H1 (cell line): ENCODE results near the gene PPP1R2. TPM values are rescaled to one million over a fixed set of nuclear protein-coding genes. Genes with fewer than 3 reads are reported as not detected.

Experiments
- CTCF ChIA-PET: fragments of 300-600 bp; sonication (Branson Sonifier 250); formaldehyde crosslinking; loops from one replicate; lab custom pipeline; 2021; ENCODE audit not compliant: partially characterized antibody; lab: Charles Lee
- POLR2A ChIA-PET: fragments of 300-600 bp; sonication (Branson Sonifier 250); formaldehyde crosslinking; loops from one replicate; lab custom pipeline; 2021; ENCODE audit warnings: inconsistent platforms; ENCODE audit not compliant: partially characterized antibody; lab: Charles Lee
- DNase-seq, 2 experiments: peaks; one replicate each; pipeline versions ENCODE4 v3.0.0 to v3.0.0-alpha.2; 2010 to 2022; ENCODE audit warnings: low spot score in 2 of 2, low read depth in 1 of 2, mixed read lengths in 1 of 2
- FAIRE-seq: peaks from 2 replicates; lab custom pipeline; 2011; peaks lifted over from hg19 to GRCh38; lab: Jason Lieb, UNC
- H2AFZ ChIP-seq: 2 replicates; pipeline ENCODE4 v1.8.1; 2012; ENCODE audit warnings: low read length, inconsistent platforms
- H2AK5ac ChIP-seq: 2 replicates; pipeline ENCODE4 v1.6.1; 2013; ENCODE audit warnings: low read depth, low read length
- H2BK120ac ChIP-seq: replicated peaks from 2 replicates; pipeline ENCODE3; 2013; ENCODE audit warnings: low read depth, low read length, inconsistent platforms
- H2BK12ac ChIP-seq: 2 replicates; pipeline ENCODE4 v1.6.1; 2013; ENCODE audit warnings: low read depth, low read length
- H2BK15ac ChIP-seq: 2 replicates; pipeline ENCODE4 v1.6.1; 2013; ENCODE audit warnings: low read length
- H2BK20ac ChIP-seq: 2 replicates; pipeline ENCODE4 v1.6.1; 2013; ENCODE audit warnings: low read length
- H2BK5ac ChIP-seq: 2 replicates; pipeline ENCODE4 v1.6.1; 2013; ENCODE audit warnings: low read depth, low read length
- H3K14ac ChIP-seq: 2 replicates; pipeline ENCODE4 v1.6.1; 2013; ENCODE audit warnings: inconsistent platforms; ENCODE audit not compliant: insufficient read length
- H3K18ac ChIP-seq: 2 replicates; pipeline ENCODE4 v1.6.1; 2013; ENCODE audit warnings: low read length; ENCODE audit errors: extremely low read depth
- H3K23ac ChIP-seq: 2 replicates; pipeline ENCODE4 v1.6.1; 2013; ENCODE audit warnings: inconsistent platforms; ENCODE audit not compliant: insufficient read length
- H3K23me2 ChIP-seq: 2 replicates; pipeline ENCODE4 v1.6.1; 2013; ENCODE audit warnings: low read depth, low read length
- H3K27ac ChIP-seq: 2 replicates; pipeline ENCODE4 v1.6.1; 2011; ENCODE audit warnings: low read depth, low read length, inconsistent platforms
- H3K27me3 ChIP-seq, 4 experiments: replicated peaks in 1 of 4; 1 replicate in 1 of 4; 2 replicates in 3 of 4; pipeline versions ENCODE4 v1.6.1 to v1.8.1; 2011 to 2013; ENCODE audit warnings: low read length in 3 of 4, mild to moderate bottlenecking in 3 of 4, inconsistent platforms in 2 of 4, mixed read lengths in 2 of 4, moderate library complexity in 1 of 4; ENCODE audit not compliant: control insufficient read depth in 3 of 4, insufficient read depth in 3 of 4; ENCODE audit errors: extremely low read depth in 1 of 4
- H3K36me3 ChIP-seq, 4 experiments: 2 replicates each; pipeline versions ENCODE4 v1.6.1 to v1.8.1; 2011 to 2013; ENCODE audit warnings: mild to moderate bottlenecking in 4 of 4, low read length in 3 of 4, moderate library complexity in 2 of 4, control low read depth in 1 of 4, inconsistent platforms in 1 of 4; ENCODE audit not compliant: insufficient read depth in 4 of 4, control insufficient read depth in 2 of 4
- H3K4ac ChIP-seq: replicated peaks from 2 replicates; pipeline ENCODE3; 2013; ENCODE audit warnings: low read length, low read depth, mixed read lengths, inconsistent platforms; ENCODE audit not compliant: insufficient read length
- H3K4me1 ChIP-seq, 4 experiments: replicated peaks in 1 of 4; 1 replicate in 1 of 4; 2 replicates in 3 of 4; pipeline versions ENCODE4 v1.6.1 to v1.8.1; 2011 to 2013; ENCODE audit warnings: low read length in 3 of 4, inconsistent platforms in 2 of 4, mixed read lengths in 1 of 4; ENCODE audit not compliant: insufficient read depth in 4 of 4, control insufficient read depth in 3 of 4
- H3K4me2 ChIP-seq, 2 experiments: 2 replicates each; pipeline versions ENCODE4 v1.6.1 to v1.8.1; 2011 to 2013; ENCODE audit warnings: low read depth in 2 of 2, low read length in 2 of 2, control low read depth in 1 of 2, inconsistent platforms in 1 of 2, mild to moderate bottlenecking in 1 of 2; ENCODE audit not compliant: insufficient read depth in 1 of 2
- H3K4me3 ChIP-seq, 4 experiments: fragments of 200-600, 300-600 bp in 1 of 4; sonication (generic), shearing (Covaris generic), sonication (Bioruptor Twin) in 1 of 4; 2 replicates each; pipeline versions ENCODE4 v1.5.1 to v1.8.1; 2011 to 2016; ENCODE audit warnings: low read length in 4 of 4, low read depth in 3 of 4, control low read depth in 2 of 4, inconsistent platforms in 2 of 4, mild to moderate bottlenecking in 2 of 4, mixed read lengths in 1 of 4, moderate library complexity in 1 of 4; ENCODE audit not compliant: insufficient read depth in 2 of 4; ENCODE audit errors: extremely low read depth in 1 of 4
- H3K56ac ChIP-seq: replicated peaks from 2 replicates; pipeline ENCODE3; 2013; ENCODE audit warnings: low read depth, mild to moderate bottlenecking, mixed read lengths, low read length, inconsistent platforms; ENCODE audit not compliant: insufficient read length
- H3K79me1 ChIP-seq: 2 replicates; pipeline ENCODE4 v1.6.1; 2013; ENCODE audit warnings: low read depth, low read length, control low read depth
- H3K79me2 ChIP-seq, 2 experiments: 2 replicates each; pipeline versions ENCODE4 v1.6.1 to v1.8.1; 2012 to 2013; ENCODE audit warnings: low read length in 2 of 2, mild to moderate bottlenecking in 2 of 2, inconsistent platforms in 1 of 2; ENCODE audit not compliant: insufficient read depth in 2 of 2, control insufficient read depth in 1 of 2
- H3K9ac ChIP-seq, 4 experiments: replicated peaks in 1 of 4; 1 replicate in 1 of 4; 2 replicates in 3 of 4; pipeline versions ENCODE4 v1.6.1 to v1.8.1; 2011 to 2013; ENCODE audit warnings: low read depth in 3 of 4, low read length in 3 of 4, control low read depth in 2 of 4, mild to moderate bottlenecking in 2 of 4, moderate library complexity in 2 of 4, inconsistent platforms in 1 of 4; ENCODE audit errors: extremely low read depth in 1 of 4
- H3K9me3 ChIP-seq, 2 experiments: 2 replicates each; pipeline versions ENCODE4 v1.6.1 to v1.8.1; 2012 to 2013; ENCODE audit warnings: mild to moderate bottlenecking in 2 of 2, moderate library complexity in 2 of 2, control low read depth in 1 of 2, inconsistent platforms in 1 of 2, low read depth in 1 of 2, low read length in 1 of 2, mixed read lengths in 1 of 2; ENCODE audit not compliant: insufficient read depth in 2 of 2
- H4K20me1 ChIP-seq, 2 experiments: replicated peaks in 1 of 2; 2 replicates each; pipeline versions ENCODE3 to v1.8.1; 2011 to 2013; ENCODE audit warnings: inconsistent platforms in 2 of 2, low read length in 2 of 2, mild to moderate bottlenecking in 1 of 2; ENCODE audit not compliant: insufficient read depth in 2 of 2, control insufficient read depth in 1 of 2
- H4K5ac ChIP-seq: 2 replicates; pipeline ENCODE4 v1.6.1; 2013; ENCODE audit warnings: low read length, low read depth, mixed read lengths, inconsistent platforms; ENCODE audit not compliant: insufficient read length
- H4K8ac ChIP-seq: 2 replicates; pipeline ENCODE4 v1.8.0; 2013; ENCODE audit warnings: mild to moderate bottlenecking, moderate library complexity, low read length, inconsistent platforms; ENCODE audit not compliant: insufficient read depth; ENCODE audit errors: extremely low read depth
- H4K91ac ChIP-seq: replicated peaks from 2 replicates; pipeline ENCODE3; 2013; ENCODE audit warnings: low read length, mixed read lengths, inconsistent platforms; ENCODE audit not compliant: insufficient read length
- BACH1 ChIP-seq: IDR thresholded peaks from 2 replicates; pipeline ENCODE4 v1.6.1; 2012; ENCODE audit warnings: low read length, improper control_type of control experiment
- CREB1 ChIP-seq: IDR thresholded peaks from 2 replicates; pipeline ENCODE4 v1.6.1; 2012; ENCODE audit warnings: inconsistent platforms
- PHF8 ChIP-seq: fragments of 200-600 bp; sonication (generic); conservative IDR thresholded peaks from 2 replicates; pipeline ENCODE4 v1.7.1; 2012; ENCODE audit warnings: low read depth, mild to moderate bottlenecking, inconsistent platforms, low read length, moderate library complexity
- POLR2AphosphoS5 ChIP-seq: IDR thresholded peaks from 2 replicates; pipeline ENCODE4 v1.6.1; 2011; ENCODE audit warnings: low read depth, low read length
- POU5F1 ChIP-seq: IDR thresholded peaks from 2 replicates; pipeline ENCODE4 v1.6.1; 2011; ENCODE audit warnings: low read depth, mild to moderate bottlenecking, low read length, moderate library complexity
- RFX5 ChIP-seq: IDR thresholded peaks from 2 replicates; pipeline ENCODE4 v1.6.1; 2011; ENCODE audit warnings: low read depth, low read length, improper control_type of control experiment, borderline replicate concordance
- ZNF274 ChIP-seq: IDR thresholded peaks from 2 replicates; pipeline ENCODE4 v1.7.0; 2012; ENCODE audit warnings: low read length, borderline replicate concordance; ENCODE audit errors: extremely low read depth
- WGBS, 2 experiments: shearing (Covaris generic) in 1 of 2; methylation state at CpG; one replicate each; pipeline versions ENCODE4 v1.1.6 to v1.1.7; 2013 to 2015; ENCODE audit warnings: low lambda C conversion rate in 2 of 2, mixed read lengths in 2 of 2, inconsistent platforms in 1 of 2, low coverage in 1 of 2, missing lambda C conversion rate in 1 of 2; ENCODE audit not compliant: insufficient replicate concordance in 2 of 2, insufficient coverage in 1 of 2, insufficient read length in 1 of 2; ENCODE audit errors: extremely low coverage in 1 of 2, missing lambda C conversion rate in 1 of 2; 5-methylcytosine and 5-hydroxymethylcytosine counted together
- polyA plus RNA-seq, 7 experiments: library from polyadenylated mRNA; depleted of rRNA in 3 of 7; stranded (reverse) in 5 of 7; unstranded in 2 of 7; fragments of >200 nt in 5 of 7; fragments of 200-250 nt in 2 of 7; gene quantifications; 1 replicate in 5 of 7; 2 replicates in 1 of 7; 4 replicates in 1 of 7; pipeline versions ENCODE4 v1.2.1 to v1.2.3, GENCODE V29; 2011 to 2013; ENCODE audit warnings: missing spikeins in 2 of 7, mixed read lengths in 2 of 7
- total RNA-seq: library from RNA; stranded (reverse); fragmentation: NEBNext Ultra II Directional; extraction: Animal tissue kit (Norgen Biotek cat#: 25700); gene quantifications from 2 replicates; pipeline ENCODE4 v1.2.1, GENCODE V29; 2021

PPP1R2 gene
- total and polyA plus RNA-seq, 2 of the 8 experiments (the other 6 are each of a cell fraction or from before 2014, with no cell fraction given) = 14.0 to 26.5 TPM

GRCh38 chr3:195540027-195540426 is 3.1 kb downstream of the PPP1R2 start:
- Histone ChIP-seq H4K91ac (no peak overlapping the region), H3K23ac (no peak overlapping the region), H4K5ac (no peak overlapping the region), H3K18ac (no peak overlapping the region), H3K27ac (no peak overlapping the region), H3K9ac (no peak overlapping the region), H2AFZ (no peak overlapping the region), H2BK15ac (no peak overlapping the region), H3K79me2 (peaks cover 0 to 46% of the 10 kb centered on the region in 2 experiments; a peak in 2 of 4 replicates), H3K4ac (no peak overlapping the region), H2BK20ac (no peak overlapping the region), H3K14ac (no peak overlapping the region), H3K56ac (no peak overlapping the region), H4K20me1 (peaks cover 0 to 4% of the 10 kb centered on the region in 2 experiments), H3K36me3 (no peaks in the 10 kb centered on the region), H2BK12ac (no peak overlapping the region)
- POLR2A ChIA-PET = interaction anchor here (1.0 kb wide), 1 partner anchor 374 kb away, joined by 4 read pairs; no protein-coding TSS in a partner anchor
- FAIRE-seq = no peak
- TF ChIP-seq POLR2AphosphoS5 = no peak
- TF ChIP-seq PHF8 = no peak
- TF ChIP-seq POU5F1 = no peak
- no peak for TF ChIP-seq BACH1
- no peak for TF ChIP-seq CREB1
- no peak for TF ChIP-seq RFX5
- TF ChIP-seq ZNF274 = no peak
- TF ChIP-seq, all 59 proteins: peak for 0
- Histone ChIP-seq H3K79me1 (peaks cover 5% of the 10 kb centered on the region), H3K4me1 (peaks cover 0 to 6% (median 2%) of the 10 kb centered on the region in 4 experiments; a peak in 2 of 7 replicates), H3K23me2 (peaks cover 3% of the 10 kb centered on the region), H3K27me3 (peaks cover 1 to 16% (median 13%) of the 10 kb centered on the region in 4 experiments; a peak in 6 of 7 replicates), H3K4me2 (no peak overlapping the region), H3K4me3 (no peak overlapping the region), H4K8ac (no peak overlapping the region), H2BK120ac (no peak overlapping the region), H3K9me3 (no peaks in the 10 kb centered on the region), H2BK5ac (no peak overlapping the region), H2AK5ac (no peak overlapping the region)
- CTCF ChIA-PET = no interaction called here
- 82% methylated on average over 8 of the region's 8 CpGs; no CpG with 5 or more reads in 1 of the 2 experiments for WGBS, 2 experiments
- no peak for DNase-seq
